GM12878 (cell line): Measurements from ENCODE around the gene WBP1L. TPM values are rescaled to one million over a fixed set of nuclear protein-coding genes. Genes with fewer than 3 reads are reported as not detected.

ENCODE experiments used
- ATAC-seq: fragments of 200-7000 bp; cut with Tn5 transposase; 3 replicates; pipeline ENCODE4 v1.9.1; 2020; ENCODE audit warnings: mild to moderate bottlenecking, moderate library complexity
- BruUV-seq: library from RNA; stranded (reverse); fragments of 400-500 nt; replicated peaks from 2 replicates; lab custom pipeline; 2021; lab: Mats Ljungman, UMichigan
- CTCF ChIA-PET: fragments of 300-600 bp; sonication (Branson Sonifier 250); formaldehyde crosslinking; extraction: SDS; loops from one replicate; lab custom pipeline; 2021; ENCODE audit warnings: inconsistent platforms; lab: Yijun Ruan, JAX
- POLR2A ChIA-PET: fragments of 350-600 bp; formaldehyde crosslinking; extraction: SDS; loops from one replicate; lab custom pipeline; 2021; ENCODE audit warnings: inconsistent platforms; lab: Charles Lee
- RAD21 ChIA-PET: fragments of 300-600 bp; sonication (Branson Sonifier 250); formaldehyde crosslinking; loops from one replicate; lab custom pipeline; 2023; ENCODE audit warnings: antibody characterized with exemption; ENCODE audit not compliant: unreplicated experiment; lab: Charles Lee
- SMC1A ChIA-PET: fragments of 300-600 bp; sonication (Branson Sonifier 250); formaldehyde crosslinking; loops from one replicate; lab custom pipeline; 2023; ENCODE audit not compliant: unreplicated experiment, uncharacterized antibody; lab: Charles Lee
- DNase-seq: peaks from one replicate; pipeline ENCODE4 v3.0.0-alpha.2; 2011; ENCODE audit warnings: low read depth, low spot score
- FAIRE-seq: peaks from 3 replicates; lab custom pipeline; 2011; peaks lifted over from hg19 to GRCh38; lab: Jason Lieb, UNC
- H2AFZ ChIP-seq: 2 replicates; pipeline ENCODE4 v1.6.0; 2011; ENCODE audit warnings: low read depth, low read length, control low read depth; ENCODE audit not compliant: control insufficient read depth
- H3K27ac ChIP-seq: 2 replicates; pipeline ENCODE4 v1.5.1; 2011; ENCODE audit warnings: control low read depth; ENCODE audit not compliant: control insufficient read depth, insufficient read depth
- H3K27me3 ChIP-seq, 2 experiments: replicated peaks in 1 of 2; 2 replicates each; pipeline versions ENCODE4 v1.6.0 to v1.6.1; 2011; ENCODE audit warnings: low read length in 1 of 2; ENCODE audit not compliant: control insufficient read depth in 2 of 2, insufficient read depth in 2 of 2
- H3K36me3 ChIP-seq, 2 experiments: 2 replicates each; pipeline ENCODE4 v1.5.1; 2011; ENCODE audit warnings: low read length in 1 of 2; ENCODE audit not compliant: control insufficient read depth in 2 of 2, insufficient read depth in 2 of 2
- H3K4me1 ChIP-seq: 2 replicates; pipeline ENCODE4 v1.6.1; 2011; ENCODE audit warnings: mild to moderate bottlenecking, low read length, moderate library complexity, mixed read lengths; ENCODE audit not compliant: control insufficient read depth, insufficient read depth
- H3K4me2 ChIP-seq: 2 replicates; pipeline ENCODE4 v1.6.0; 2011; ENCODE audit warnings: control low read depth; ENCODE audit not compliant: control insufficient read depth, insufficient read depth
- H3K4me3 ChIP-seq: fragments of 200-600 bp; sonication (generic); 2 replicates; pipeline ENCODE4 v1.5.1; 2016
- H3K79me2 ChIP-seq: 2 replicates; pipeline ENCODE4 v1.6.0; 2011; ENCODE audit warnings: low read length; ENCODE audit not compliant: control insufficient read depth, insufficient read depth
- H3K9ac ChIP-seq: 2 replicates; pipeline ENCODE4 v1.8.0; 2011; ENCODE audit warnings: low read length, control low read depth, mixed read lengths; ENCODE audit not compliant: control insufficient read depth, insufficient read depth
- H3K9me3 ChIP-seq: replicated peaks from 3 replicates; pipeline ENCODE4 v1.5.1; 2011; ENCODE audit warnings: mild to moderate bottlenecking, low read length; ENCODE audit not compliant: control insufficient read depth, insufficient read depth
- H4K20me1 ChIP-seq: 2 replicates; pipeline ENCODE4 v1.6.0; 2011; ENCODE audit not compliant: control insufficient read depth, insufficient read depth
- ATF3 ChIP-seq: IDR thresholded peaks from 2 replicates; pipeline ENCODE4 v1.6.1; 2011; ENCODE audit warnings: low read depth, mild to moderate bottlenecking, low read length, moderate library complexity, borderline replicate concordance; ENCODE audit errors: extremely low read depth
- BCL11A ChIP-seq: IDR thresholded peaks from 2 replicates; pipeline ENCODE4 v1.6.1; 2011; ENCODE audit warnings: low read depth, low read length
- CBX5 ChIP-seq: sonication (generic); IDR thresholded peaks from 2 replicates; pipeline ENCODE4 v1.6.1; 2016; ENCODE audit warnings: low read depth, moderate library complexity, mild to moderate bottlenecking, inconsistent platforms
- DPF2 ChIP-seq: fragments of 450-650 bp; IDR thresholded peaks from 2 replicates; pipeline ENCODE4 v1.6.1; 2017; ENCODE audit warnings: mild to moderate bottlenecking
- E2F8 ChIP-seq: fragments of 450-650 bp; IDR thresholded peaks from 2 replicates; pipeline ENCODE4 v1.6.1; 2018; ENCODE audit warnings: mild to moderate bottlenecking, low read depth, moderate library complexity; ENCODE audit not compliant: partially characterized antibody
- EP300 ChIP-seq, 2 experiments: fragments of 150-350 bp in 1 of 2; IDR thresholded peaks; 2 replicates each; pipeline ENCODE4 v1.6.1; 2011 to 2012; ENCODE audit warnings: low read depth in 2 of 2, low read length in 2 of 2, borderline replicate concordance in 1 of 2, improper control_type of control experiment in 1 of 2, inconsistent platforms in 1 of 2; ENCODE audit not compliant: control insufficient read depth in 1 of 2
- FOXK2 ChIP-seq: fragments of 450-650 bp; IDR thresholded peaks from 2 replicates; pipeline ENCODE4 v1.6.1; 2017; ENCODE audit warnings: mild to moderate bottlenecking, moderate library complexity
- ZNF274 ChIP-seq: IDR thresholded peaks from one replicate; pipeline ENCODE4 v1.8.0; 2011; ENCODE audit not compliant: insufficient read length, insufficient read depth
- WGBS: methylation state at CpG from one replicate; pipeline ENCODE4 v1.1.6; 2016; ENCODE audit warnings: low lambda C conversion rate; ENCODE audit not compliant: insufficient replicate concordance, insufficient coverage; ENCODE audit errors: missing lambda C conversion rate; 5-methylcytosine and 5-hydroxymethylcytosine counted together
- in situ Hi-C: fragments of 300-500 bp; cut with MboI; formaldehyde crosslinking; loops from 9 replicates; pipeline ENCODE4 v1.14.3; 2018; ENCODE audit warnings: mixed read lengths
- intact Hi-C: fragments of 100-400 bp; cut with micrococcal nuclease; formaldehyde crosslinking; loops from one replicate; pipeline ENCODE4 v1.14.2; 2022; ENCODE audit not compliant: unreplicated experiment
- polyA plus RNA-seq, 11 experiments: library from polyadenylated mRNA; depleted of rRNA in 4 of 11; unstranded in 6 of 11; stranded (reverse) in 5 of 11; fragments of >200 nt; fragmentation: Nextera tagmentation in 4 of 11; fragmentation: Illumina TruSeq in 1 of 11; extraction: Ambion mirVana in 4 of 11; extraction: Trizol in 1 of 11; gene quantifications; 1 replicate in 1 of 11; 2 replicates in 10 of 11; pipeline versions ENCODE4 v1.2.1 to v1.2.3, GENCODE V29; 2011 to 2016; ENCODE audit warnings: inconsistent platforms in 2 of 11, missing spikeins in 2 of 11, low read depth in 1 of 11
- total RNA-seq, 4 experiments: library from RNA; depleted of rRNA in 3 of 4; stranded (reverse); fragments of >200 nt in 3 of 4; fragmentation: Illumina TruSeq in 1 of 4; extraction: Trizol in 1 of 4; gene quantifications; 2 replicates each; pipeline versions ENCODE4 v1.2.1 to v1.2.3, GENCODE V29; 2013 to 2021
- TF ChIP-seq, protein P1 (sequence below): fragments of 450-650 bp; IDR thresholded peaks from 2 replicates; pipeline ENCODE4 v1.6.1; 2017; ENCODE audit warnings: borderline replicate concordance

The WBP1L gene
- total and polyA plus RNA-seq, 10 of the 15 experiments (the other 5 are each of a cell fraction or from before 2014, with no cell fraction given): 3.7 to 18.8 (median 12.3) TPM

- H3K4me3 ChIP-seq: no peak overlapping the region
- in situ Hi-C loops (no loop called here), intact Hi-C loops (no loop called here)
- no peak for ATAC-seq
- peaks cover 0 to 2% of the 10 kb centered on the region in 2 experiments; a peak in 2 of 4 replicates for H3K36me3 ChIP-seq
- ChIA-PET SMC1A (interaction anchor here (1.4 to 1.6 kb wide), 2 partner anchors 12 to 22 kb away, joined by 4 to 5 read pairs; no protein-coding TSS in a partner anchor), CTCF (interaction anchor here (0.7 to 2.1 kb wide), 6 partner anchors 8 to 142 kb away, joined by 3 to 6 read pairs (median 4); partner anchors contain the start of gene CNNM2), RAD21 (no interaction called here), POLR2A (interaction anchor here (0.5 to 0.7 kb wide), 4 partner anchors 21 to 275 kb away, joined by 3 read pairs; no protein-coding TSS in a partner anchor)
- H3K79me2 ChIP-seq: peaks cover 6% of the 10 kb centered on the region
- no peak overlapping the region for H3K4me2 ChIP-seq
- no peaks in the 10 kb centered on the region for H4K20me1 ChIP-seq
- BruUV-seq: no TSS peak
- no peak overlapping the region for H3K9ac ChIP-seq
- TF ChIP-seq ATF3: no peak
- no peak for TF ChIP-seq BCL11A
- TF ChIP-seq, protein P1, sequence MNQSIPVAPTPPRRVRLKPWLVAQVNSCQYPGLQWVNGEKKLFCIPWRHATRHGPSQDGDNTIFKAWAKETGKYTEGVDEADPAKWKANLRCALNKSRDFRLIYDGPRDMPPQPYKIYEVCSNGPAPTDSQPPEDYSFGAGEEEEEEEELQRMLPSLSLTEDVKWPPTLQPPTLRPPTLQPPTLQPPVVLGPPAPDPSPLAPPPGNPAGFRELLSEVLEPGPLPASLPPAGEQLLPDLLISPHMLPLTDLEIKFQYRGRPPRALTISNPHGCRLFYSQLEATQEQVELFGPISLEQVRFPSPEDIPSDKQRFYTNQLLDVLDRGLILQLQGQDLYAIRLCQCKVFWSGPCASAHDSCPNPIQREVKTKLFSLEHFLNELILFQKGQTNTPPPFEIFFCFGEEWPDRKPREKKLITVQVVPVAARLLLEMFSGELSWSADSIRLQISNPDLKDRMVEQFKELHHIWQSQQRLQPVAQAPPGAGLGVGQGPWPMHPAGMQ: no peak
- TF ChIP-seq FOXK2: no peak
- TF ChIP-seq E2F8: no peak
- TF ChIP-seq ZNF274: no peak
- no peak for TF ChIP-seq DPF2
- no peak for TF ChIP-seq EP300 (IDR thresholded peaks at IDR 0.05; ENCODE audit: borderline replicate concordance in 1 of 2, control insufficient read depth in 1 of 2, low read depth in 2 of 2, low read length in 2 of 2)
- no peak for TF ChIP-seq CBX5
- no peak overlapping the region for H2AFZ ChIP-seq
- FAIRE-seq: no peak
- no peak overlapping the region for H3K27ac ChIP-seq
- WGBS: 95% methylated on average over 16 of the region's 16 CpGs
- no peaks in the 10 kb centered on the region for H3K27me3 ChIP-seq
- H3K4me1 ChIP-seq: peaks cover 13% of the 10 kb centered on the region; the same call in 1 of the 2 replicates
- no peak for DNase-seq
- no peaks in the 10 kb centered on the region for H3K9me3 ChIP-seq
These were observed 31.6 kb downstream of the WBP1L start for GRCh38 chr10:102775201-102775934.
